IMR-90 (cell line): ENCODE data around the gene TRPM4. TPM values are rescaled to one million over a fixed set of nuclear protein-coding genes. Genes with fewer than 3 reads are reported as not detected.

Source experiments
- ATAC-seq: fragments of 200-7000 bp; cut with Tn5 transposase; 2 replicates; pipeline ENCODE4 v1.9.1; 2020; ENCODE audit warnings: low read depth, mild to moderate bottlenecking, moderate library complexity
- BruUV-seq: library from RNA; stranded (reverse); fragments of 400-500 nt; replicated peaks from 2 replicates; lab custom pipeline; 2021; lab: Mats Ljungman, UMichigan
- CTCF ChIA-PET: fragments of 300-600 bp; formaldehyde crosslinking; extraction: SDS; loops from one replicate; lab custom pipeline; 2021; ENCODE audit warnings: antibody characterized with exemption; lab: Yijun Ruan, JAX
- POLR2A ChIA-PET: fragments of 300-600 bp; sonication (Branson Sonifier 250); formaldehyde crosslinking; loops from one replicate; lab custom pipeline; 2022; ENCODE audit warnings: antibody characterized with exemption; ENCODE audit not compliant: unreplicated experiment; lab: Charles Lee
- DNase-seq: peaks from one replicate; pipeline ENCODE4 v3.0.0; 2013
- H2AFZ ChIP-seq: replicated peaks from 2 replicates; pipeline ENCODE3; 2013; ENCODE audit warnings: low read length, mild to moderate bottlenecking; ENCODE audit not compliant: poor library complexity
- H2AK5ac ChIP-seq: 2 replicates; pipeline ENCODE4 v1.6.1; 2013; ENCODE audit warnings: low read depth, low read length, inconsistent platforms
- H2AK9ac ChIP-seq: replicated peaks from 2 replicates; pipeline ENCODE3; 2013; ENCODE audit warnings: mild to moderate bottlenecking, low read depth, low read length, moderate library complexity; ENCODE audit not compliant: poor library complexity
- H2BK120ac ChIP-seq: 2 replicates; pipeline ENCODE4 v1.6.1; 2013; ENCODE audit warnings: low read depth, low read length, inconsistent platforms
- H2BK15ac ChIP-seq: 3 replicates; pipeline ENCODE4 v1.6.1; 2013; ENCODE audit warnings: low read depth, low read length, inconsistent platforms
- H2BK20ac ChIP-seq: 2 replicates; pipeline ENCODE4 v1.6.1; 2013; ENCODE audit warnings: low read depth, mild to moderate bottlenecking, inconsistent platforms, low read length, moderate library complexity
- H2BK5ac ChIP-seq: 2 replicates; pipeline ENCODE4 v1.6.1; 2013; ENCODE audit warnings: mild to moderate bottlenecking, low read depth, low read length, inconsistent platforms; ENCODE audit not compliant: poor library complexity, severe bottlenecking
- H3K14ac ChIP-seq: replicated peaks from 2 replicates; pipeline ENCODE4 v1.6.1; 2013; ENCODE audit warnings: low read depth, low read length, inconsistent platforms
- H3K18ac ChIP-seq: 2 replicates; pipeline ENCODE4 v1.6.1; 2013; ENCODE audit warnings: low read depth, low read length, control low read depth
- H3K23ac ChIP-seq: 2 replicates; pipeline ENCODE4 v1.6.1; 2013; ENCODE audit warnings: low read depth, low read length, inconsistent platforms
- H3K27ac ChIP-seq: 2 replicates; pipeline ENCODE4 v1.5.1; 2013; ENCODE audit warnings: mild to moderate bottlenecking, control low read depth, low read length; ENCODE audit not compliant: insufficient read depth
- H3K27me3 ChIP-seq: 2 replicates; pipeline ENCODE4 v1.6.1; 2013; ENCODE audit warnings: low read length; ENCODE audit not compliant: control insufficient read depth, insufficient read depth
- H3K36me3 ChIP-seq: 2 replicates; pipeline ENCODE4 v1.6.1; 2013; ENCODE audit warnings: low read length, mixed read lengths; ENCODE audit not compliant: control insufficient read depth, insufficient read depth
- H3K4ac ChIP-seq: 2 replicates; pipeline ENCODE4 v1.6.1; 2013; ENCODE audit warnings: low read depth, low read length, inconsistent platforms
- H3K4me1 ChIP-seq: 2 replicates; pipeline ENCODE4 v1.6.1; 2013; ENCODE audit warnings: low read length, mixed read lengths; ENCODE audit not compliant: control insufficient read depth, insufficient read depth
- H3K4me2 ChIP-seq: 2 replicates; pipeline ENCODE4 v1.6.1; 2013; ENCODE audit warnings: low read depth, mild to moderate bottlenecking, control low read depth, low read length, moderate library complexity
- H3K4me3 ChIP-seq: 2 replicates; pipeline ENCODE4 v1.5.1; 2013; ENCODE audit warnings: low read depth, mild to moderate bottlenecking, control low read depth, low read length, moderate library complexity; ENCODE audit not compliant: insufficient read depth
- H3K56ac ChIP-seq: 2 replicates; pipeline ENCODE4 v1.6.1; 2013; ENCODE audit warnings: low read length, inconsistent platforms; ENCODE audit not compliant: insufficient read depth; ENCODE audit errors: extremely low read depth
- H3K79me1 ChIP-seq, 2 experiments: 2 replicates each; pipeline ENCODE4 v1.6.1; 2013; ENCODE audit warnings: low read length in 2 of 2, inconsistent platforms in 1 of 2, low read depth in 1 of 2
- H3K9ac ChIP-seq: 2 replicates; pipeline ENCODE4 v1.6.1; 2013; ENCODE audit warnings: low read depth, low read length, control low read depth
- H3K9me1 ChIP-seq: 2 replicates; pipeline ENCODE4 v1.6.1; 2013; ENCODE audit warnings: low read length, inconsistent platforms; ENCODE audit not compliant: insufficient read depth
- H3K9me3 ChIP-seq: 2 replicates; pipeline ENCODE4 v1.6.1; 2013; ENCODE audit warnings: low read length; ENCODE audit not compliant: control insufficient read depth, insufficient read depth
- H4K20me1 ChIP-seq: 2 replicates; pipeline ENCODE4 v1.6.1; 2013; ENCODE audit warnings: low read length, inconsistent platforms; ENCODE audit not compliant: insufficient read depth
- H4K5ac ChIP-seq: 2 replicates; pipeline ENCODE4 v1.6.1; 2013; ENCODE audit warnings: mild to moderate bottlenecking, low read depth, low read length, control low read depth
- H4K8ac ChIP-seq, 2 experiments: 2 replicates each; pipeline ENCODE4 v1.6.1; 2013; ENCODE audit warnings: low read depth in 2 of 2, low read length in 2 of 2, control low read depth in 1 of 2, inconsistent platforms in 1 of 2
- H4K91ac ChIP-seq: 2 replicates; pipeline ENCODE4 v1.6.1; 2013; ENCODE audit warnings: low read depth, low read length, inconsistent platforms; ENCODE audit not compliant: insufficient read depth
- BHLHE40 ChIP-seq: fragments of 150-350 bp; IDR thresholded peaks from 2 replicates; pipeline ENCODE4 v1.6.1; 2016; ENCODE audit warnings: mild to moderate bottlenecking, low read depth, low read length
- CEBPB ChIP-seq: IDR thresholded peaks from 2 replicates; pipeline ENCODE4 v1.6.1; 2012; ENCODE audit warnings: low read depth, low read length, improper control_type of control experiment
- CHD1 ChIP-seq: IDR thresholded peaks from 2 replicates; pipeline ENCODE4 v1.6.1; 2012; ENCODE audit warnings: low read depth, low read length, improper control_type of control experiment
- CTCF ChIP-seq: conservative IDR thresholded peaks from 2 replicates; pipeline ENCODE4 v1.5.1; 2012; ENCODE audit warnings: mild to moderate bottlenecking, low read depth, low read length, improper control_type of control experiment
- ELK1 ChIP-seq: fragments of 150-350 bp; IDR thresholded peaks from 2 replicates; pipeline ENCODE4 v1.6.1; 2016; ENCODE audit warnings: low read depth, mild to moderate bottlenecking, low read length, moderate library complexity, borderline replicate concordance
- FOS ChIP-seq: fragments of 150-350 bp; IDR thresholded peaks from 2 replicates; pipeline ENCODE4 v1.6.1; 2016; ENCODE audit warnings: low read depth, low read length
- MAFK ChIP-seq: IDR thresholded peaks from 2 replicates; pipeline ENCODE4 v1.6.1; 2012; ENCODE audit warnings: low read depth, low read length, improper control_type of control experiment
- MAZ ChIP-seq: IDR thresholded peaks from 2 replicates; pipeline ENCODE4 v1.6.1; 2012; ENCODE audit warnings: low read depth, mild to moderate bottlenecking, low read length, improper control_type of control experiment, moderate library complexity, borderline replicate concordance
- MXI1 ChIP-seq: IDR thresholded peaks from 2 replicates; pipeline ENCODE4 v1.6.1; 2012; ENCODE audit warnings: low read depth, mild to moderate bottlenecking, low read length, moderate library complexity, borderline replicate concordance
- NFE2L2 ChIP-seq: fragments of 150-350 bp; IDR thresholded peaks from 2 replicates; pipeline ENCODE4 v1.6.1; 2016; ENCODE audit warnings: low read depth, mild to moderate bottlenecking, low read length
- POLR2A ChIP-seq: IDR thresholded peaks from 2 replicates; pipeline ENCODE4 v1.6.1; 2012; ENCODE audit warnings: mild to moderate bottlenecking, low read depth, low read length
- RAD21 ChIP-seq: IDR thresholded peaks from 2 replicates; pipeline ENCODE4 v1.6.1; 2012; ENCODE audit warnings: low read length, improper control_type of control experiment
- RCOR1 ChIP-seq: IDR thresholded peaks from 2 replicates; pipeline ENCODE4 v1.6.1; 2012; ENCODE audit warnings: mild to moderate bottlenecking, low read length, improper control_type of control experiment; ENCODE audit not compliant: insufficient replicate concordance
- RFX5 ChIP-seq: IDR thresholded peaks from 2 replicates; pipeline ENCODE4 v1.8.0; 2012; ENCODE audit warnings: low read depth, mild to moderate bottlenecking, low read length, moderate library complexity
- SMC3 ChIP-seq: fragments of 150-350 bp; IDR thresholded peaks from 2 replicates; pipeline ENCODE4 v1.6.1; 2016; ENCODE audit warnings: low read depth, mild to moderate bottlenecking, antibody characterized with exemption, low read length, moderate library complexity
- USF2 ChIP-seq: fragments of 150-350 bp; IDR thresholded peaks from 2 replicates; pipeline ENCODE4 v1.6.1; 2017; ENCODE audit warnings: mild to moderate bottlenecking, antibody characterized with exemption, low read length, low read depth
- WGBS, 2 experiments: methylation state at CpG; one replicate each; pipeline versions ENCODE4 v1.1.5 to v1.1.7; 2013; ENCODE audit warnings: missing lambda C conversion rate in 2 of 2; ENCODE audit not compliant: insufficient read length in 1 of 2; ENCODE audit errors: extremely low coverage in 2 of 2; 5-methylcytosine and 5-hydroxymethylcytosine counted together
- dilution Hi-C: fragments of 300-500 bp; cut with HindIII; formaldehyde crosslinking; loops from one replicate; pipeline ENCODE4 v1.14.3; 2018; ENCODE audit warnings: low sequenced_read_pairs; ENCODE audit not compliant: unreplicated experiment
- in situ Hi-C: fragments of 300-500 bp; cut with MboI; formaldehyde crosslinking; loops from 3 replicates; pipeline ENCODE4 v1.14.3; 2019; ENCODE audit warnings: low sequenced_read_pairs, inconsistent platforms, mixed read lengths
- intact Hi-C: fragments of 100-400 bp; cut with micrococcal nuclease; formaldehyde crosslinking; loops from 2 replicates; pipeline ENCODE4 v1.10.0; 2022
- polyA plus RNA-seq, 3 experiments: library from polyadenylated mRNA; depleted of rRNA; stranded (reverse); fragments of >200 nt; gene quantifications; 2 replicates each; pipeline ENCODE4 v1.2.3, GENCODE V29; 2012; ENCODE audit warnings: low replicate concordance in 1 of 3
- total RNA-seq: library from RNA; depleted of rRNA; stranded (reverse); fragments of >200 nt; gene quantifications from 2 replicates; pipeline ENCODE4 v1.2.3, GENCODE V29; 2012

Gene TRPM4
- total and polyA plus RNA-seq, 2 of the 4 experiments (the other 2 are of a cell fraction), result 2.2 to 19.7 TPM

GRCh38 chr19:49189259-49189658 lies 31.7 kb downstream of the TRPM4 start:
- Histone ChIP-seq H3K79me1 (no peaks in the 10 kb centered on the region), H4K91ac (no peak overlapping the region), H3K36me3 (peaks cover 38% of the 10 kb centered on the region), H2AK9ac (no peak overlapping the region), H3K4me1 (no peaks in the 10 kb centered on the region), H3K18ac (no peak overlapping the region), H2AFZ (no peak overlapping the region), H4K20me1 (no peaks in the 10 kb centered on the region), H4K5ac (no peak overlapping the region), H3K4ac (no peak overlapping the region), H3K4me2 (no peak overlapping the region), H3K9me1 (0 out of 2 replicates have a peak, but pooled peaks cover 2% of the 10 kb centered on the region), H3K9ac (no peak overlapping the region), H3K9me3 (no peaks in the 10 kb centered on the region), H4K8ac (no peak overlapping the region), H2BK15ac (no peak overlapping the region), H3K4me3 (no peak overlapping the region), H2BK20ac (no peak overlapping the region), H3K23ac (no peak overlapping the region), H3K27ac (no peak overlapping the region), H3K14ac (no peak overlapping the region), H3K56ac (no peak overlapping the region), H2AK5ac (no peak overlapping the region), H3K27me3 (no peaks in the 10 kb centered on the region), H2BK5ac (no peak overlapping the region), H2BK120ac (no peak overlapping the region)
- no peak for DNase-seq
- intact Hi-C loops (no loop called here), in situ Hi-C loops (no loop called here), dilution Hi-C loops (no loop called here)
- CTCF ChIA-PET, result no interaction called here
- POLR2A ChIA-PET, result no interaction called here
- no peak for TF ChIP-seq ELK1
- no peak for TF ChIP-seq RFX5
- no peak for TF ChIP-seq CEBPB
- no peak for TF ChIP-seq SMC3
- no peak for TF ChIP-seq POLR2A
- no peak for TF ChIP-seq MXI1
- no peak for TF ChIP-seq FOS
- TF ChIP-seq NFE2L2, result no peak
- no peak for TF ChIP-seq MAZ
- TF ChIP-seq USF2, result no peak
- TF ChIP-seq CHD1, result no peak
- no peak for TF ChIP-seq MAFK
- TF ChIP-seq RAD21, result no peak
- no peak for TF ChIP-seq RCOR1
- no peak for TF ChIP-seq CTCF
- no peak for TF ChIP-seq BHLHE40
- ATAC-seq, result no peak
- no TSS peak for BruUV-seq
- 100% methylated on average over 3 of the region's 5 CpGs; no CpG with 5 or more reads in 1 of the 2 experiments for WGBS, 2 experiments
